AG09319 (cell line): Measurements from ENCODE around the gene CNNM3.

Experiments
- DNase-seq: peaks from one replicate; pipeline ENCODE4 v3.0.0-alpha.2; 2010; ENCODE audit warnings: low read depth; ENCODE audit errors: extremely low read depth
- TF ChIP-seq, protein P1 (sequence below): IDR thresholded peaks from 2 replicates; pipeline ENCODE4 v1.5.1; 2011; ENCODE audit warnings: low read depth, mild to moderate bottlenecking, inconsistent platforms, low read length, moderate library complexity

CNNM3 gene

DNA sequence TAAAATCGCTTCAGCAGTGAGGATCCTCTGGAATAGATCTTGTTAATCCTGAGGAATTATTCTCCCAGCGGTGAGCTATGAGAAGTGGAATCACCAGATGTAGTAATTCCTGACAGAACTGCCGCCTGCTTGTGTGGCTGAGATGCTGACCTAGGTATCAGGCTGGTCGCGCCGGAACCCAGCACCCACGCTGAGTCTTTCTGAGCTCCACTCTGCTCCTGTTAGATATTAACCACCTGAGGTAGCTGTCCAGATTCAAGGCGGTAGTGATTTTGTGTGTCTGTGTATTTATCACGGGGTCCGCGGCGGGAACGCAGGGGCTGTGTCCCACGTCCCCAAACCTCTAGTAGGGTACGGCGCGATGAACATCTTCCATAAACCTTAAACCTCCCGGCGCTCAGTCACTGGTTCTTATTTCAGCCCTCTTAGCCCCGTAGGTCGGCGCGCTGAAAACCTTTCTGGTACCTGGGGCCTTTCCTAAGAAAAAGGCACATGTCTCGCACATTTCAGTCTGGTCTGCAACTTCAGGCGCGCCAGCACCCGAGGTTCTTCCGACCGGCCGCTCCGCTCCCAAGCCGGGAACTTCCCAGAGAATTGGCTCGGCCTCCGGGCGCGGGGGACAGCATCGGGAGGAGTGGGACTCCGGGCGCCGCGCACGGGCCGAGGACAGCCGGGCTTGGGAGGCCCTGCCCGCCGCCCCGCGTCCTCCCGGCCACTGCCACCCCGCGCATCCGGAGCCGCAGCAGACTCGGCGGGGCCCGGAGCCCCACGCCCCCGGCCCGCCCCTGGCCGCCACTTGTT lies 542 bp upstream of the CNNM3 start:
- TF ChIP-seq, protein P1, sequence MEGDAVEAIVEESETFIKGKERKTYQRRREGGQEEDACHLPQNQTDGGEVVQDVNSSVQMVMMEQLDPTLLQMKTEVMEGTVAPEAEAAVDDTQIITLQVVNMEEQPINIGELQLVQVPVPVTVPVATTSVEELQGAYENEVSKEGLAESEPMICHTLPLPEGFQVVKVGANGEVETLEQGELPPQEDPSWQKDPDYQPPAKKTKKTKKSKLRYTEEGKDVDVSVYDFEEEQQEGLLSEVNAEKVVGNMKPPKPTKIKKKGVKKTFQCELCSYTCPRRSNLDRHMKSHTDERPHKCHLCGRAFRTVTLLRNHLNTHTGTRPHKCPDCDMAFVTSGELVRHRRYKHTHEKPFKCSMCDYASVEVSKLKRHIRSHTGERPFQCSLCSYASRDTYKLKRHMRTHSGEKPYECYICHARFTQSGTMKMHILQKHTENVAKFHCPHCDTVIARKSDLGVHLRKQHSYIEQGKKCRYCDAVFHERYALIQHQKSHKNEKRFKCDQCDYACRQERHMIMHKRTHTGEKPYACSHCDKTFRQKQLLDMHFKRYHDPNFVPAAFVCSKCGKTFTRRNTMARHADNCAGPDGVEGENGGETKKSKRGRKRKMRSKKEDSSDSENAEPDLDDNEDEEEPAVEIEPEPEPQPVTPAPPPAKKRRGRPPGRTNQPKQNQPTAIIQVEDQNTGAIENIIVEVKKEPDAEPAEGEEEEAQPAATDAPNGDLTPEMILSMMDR: no peak
- DNase-seq: no peak

DNA sequence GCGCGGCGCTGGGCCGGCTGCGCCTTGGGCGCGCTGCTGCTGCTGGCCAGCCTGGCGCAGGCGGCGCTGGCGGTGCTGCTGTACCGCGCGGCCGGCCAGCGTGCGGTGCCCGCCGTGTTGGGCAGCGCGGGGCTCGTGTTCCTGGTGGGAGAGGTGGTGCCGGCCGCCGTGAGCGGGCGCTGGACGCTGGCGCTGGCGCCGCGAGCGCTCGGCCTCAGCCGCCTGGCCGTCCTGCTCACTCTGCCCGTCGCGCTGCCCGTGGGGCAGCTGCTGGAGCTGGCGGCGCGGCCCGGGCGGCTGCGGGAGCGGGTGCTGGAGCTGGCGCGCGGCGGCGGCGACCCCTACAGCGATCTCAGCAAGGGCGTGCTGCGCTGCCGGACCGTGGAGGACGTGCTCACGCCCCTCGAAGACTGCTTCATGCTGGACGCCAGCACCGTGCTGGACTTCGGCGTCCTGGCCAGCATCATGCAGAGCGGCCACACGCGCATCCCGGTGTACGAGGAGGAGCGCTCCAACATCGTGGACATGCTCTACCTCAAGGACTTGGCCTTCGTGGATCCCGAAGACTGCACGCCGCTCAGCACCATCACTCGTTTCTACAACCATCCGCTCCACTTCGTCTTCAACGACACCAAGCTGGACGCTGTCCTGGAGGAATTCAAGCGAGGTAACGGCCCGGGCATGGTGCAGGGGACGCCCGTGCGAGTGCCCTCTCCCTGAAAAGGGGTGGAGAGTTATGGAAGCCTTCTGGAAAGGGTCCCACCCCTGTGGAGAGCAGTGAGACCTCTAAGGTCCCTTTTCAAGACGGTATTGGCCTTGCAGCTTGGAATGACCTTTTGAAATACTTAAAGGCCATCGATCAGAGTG lies 1.0 kb downstream of the CNNM3 start:
- TF ChIP-seq, protein P1: no peak
- DNase-seq: no peak

DNA sequence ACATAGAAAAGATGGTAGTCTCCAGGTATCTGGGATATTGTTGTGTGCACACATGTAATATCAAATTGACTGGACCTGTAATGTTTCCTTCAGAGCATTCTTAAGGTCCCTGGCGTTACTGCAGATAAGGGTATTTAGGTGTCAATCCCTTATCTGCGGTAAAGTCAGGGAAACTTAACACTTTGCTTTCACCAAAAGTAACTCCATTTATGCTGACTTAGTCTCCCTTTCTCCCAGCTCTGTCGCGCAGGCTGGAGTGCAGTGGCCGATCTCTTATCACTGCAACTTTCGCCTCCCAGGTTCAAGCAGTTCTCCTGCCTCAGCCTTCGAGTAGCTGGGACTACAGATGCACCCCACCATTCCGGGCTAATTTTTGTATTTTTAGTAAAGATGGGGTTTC lies 1.8 kb downstream of the CNNM3 start:
- DNase-seq: no peak
- TF ChIP-seq, protein P1: no peak

DNA sequence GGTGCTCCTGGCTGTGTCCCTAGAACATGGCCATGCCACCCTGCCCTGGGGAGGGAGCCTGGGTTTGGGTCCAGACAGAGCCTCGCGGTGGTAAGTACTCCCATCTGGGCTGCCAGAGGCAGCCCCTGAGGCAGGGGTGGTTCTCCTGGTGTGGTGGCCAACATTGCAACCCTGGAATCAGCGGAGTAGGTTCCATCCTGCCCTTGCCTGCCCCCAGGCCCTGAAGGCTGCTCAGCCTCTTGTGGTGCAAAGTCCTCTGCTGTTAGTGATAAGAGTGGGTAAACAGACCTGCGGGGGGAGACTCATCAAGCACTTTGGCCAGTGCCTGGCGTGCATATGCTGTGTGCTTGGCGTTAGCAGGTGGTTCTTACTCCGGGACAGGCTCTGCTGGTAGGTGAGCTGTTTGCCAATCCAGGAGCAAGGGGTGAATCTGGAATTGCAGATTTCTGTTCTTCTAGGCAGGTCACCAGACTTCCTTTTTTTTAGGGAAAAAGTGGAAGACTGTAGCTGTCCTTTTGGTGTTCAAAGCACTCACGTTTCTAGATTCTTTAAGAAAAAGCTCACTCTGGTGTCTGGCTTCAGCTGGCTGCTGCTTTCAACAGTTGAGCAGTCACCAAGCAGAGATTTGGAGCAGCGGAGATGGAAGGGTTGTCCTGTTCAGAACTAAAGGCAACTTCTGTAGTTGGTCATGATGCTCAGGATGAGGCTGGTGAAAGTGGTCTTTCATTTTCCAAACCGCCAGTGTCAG lies 3.2 kb downstream of the CNNM3 start:
- TF ChIP-seq, protein P1: no peak
- no peak for DNase-seq

DNA sequence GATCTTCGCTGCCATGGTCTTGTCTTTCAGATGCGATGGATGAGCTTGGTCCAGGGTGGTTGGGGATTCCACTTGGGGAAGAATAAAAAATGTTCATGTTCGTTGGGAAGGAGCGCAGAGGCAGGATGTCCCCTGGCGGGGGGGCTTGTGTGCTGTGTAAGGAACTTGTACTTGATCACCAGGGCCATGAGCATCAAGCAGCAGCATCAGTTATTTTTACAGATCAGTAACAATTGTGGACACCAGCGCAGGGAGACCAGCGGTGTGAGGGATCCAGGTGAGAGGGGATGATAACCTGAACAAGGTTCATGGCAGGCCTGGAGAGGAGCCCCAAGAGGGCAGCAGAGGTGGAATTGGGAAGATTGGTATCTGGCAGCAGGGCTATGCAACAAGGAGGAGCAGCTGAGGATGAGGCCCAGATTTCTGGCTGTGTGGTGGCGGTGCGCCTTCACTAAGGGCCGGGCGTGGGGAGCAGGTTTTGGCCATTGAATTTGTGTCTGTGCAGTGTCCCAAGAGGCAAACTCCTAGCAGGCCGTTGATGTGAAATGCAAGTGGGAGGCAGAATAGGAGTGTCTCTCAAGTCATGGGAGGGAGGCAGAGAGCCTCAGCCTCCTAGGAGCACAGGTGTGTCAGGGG lies 3.9 kb downstream of the CNNM3 start:
- DNase-seq: no peak
- TF ChIP-seq, protein P1: no peak

DNA sequence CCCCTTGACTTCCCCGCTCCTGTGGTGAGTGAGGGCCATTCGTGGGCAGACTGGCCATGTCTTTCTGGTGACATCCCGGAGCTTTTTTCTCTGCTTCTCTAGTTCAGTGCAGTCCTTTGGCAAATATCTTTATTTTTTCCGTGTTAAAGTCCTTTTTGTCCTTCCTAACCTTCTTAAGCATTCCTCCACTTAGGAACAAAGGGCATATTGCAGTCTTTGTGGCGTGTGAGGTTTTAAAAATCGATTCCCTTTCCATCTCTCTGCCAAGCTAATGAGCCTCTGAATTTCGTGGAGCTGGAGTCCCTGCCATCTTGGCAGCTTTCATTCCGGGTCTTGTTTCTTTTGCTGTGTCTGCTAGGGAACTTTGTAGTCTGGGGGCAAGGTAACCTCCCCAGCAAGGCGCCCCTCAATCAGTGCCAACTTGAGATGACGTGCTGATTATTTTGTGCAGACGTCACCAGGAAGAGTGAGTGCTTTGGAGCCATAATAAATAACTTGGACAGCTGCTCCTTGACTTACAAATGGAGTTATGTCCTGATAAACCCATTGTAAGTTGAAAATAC lies 5.1 kb downstream of the CNNM3 start:
- TF ChIP-seq, protein P1: no peak
- no peak for DNase-seq
